ENCODE results near the gene POLR3G.

The POLR3G gene, protein sequence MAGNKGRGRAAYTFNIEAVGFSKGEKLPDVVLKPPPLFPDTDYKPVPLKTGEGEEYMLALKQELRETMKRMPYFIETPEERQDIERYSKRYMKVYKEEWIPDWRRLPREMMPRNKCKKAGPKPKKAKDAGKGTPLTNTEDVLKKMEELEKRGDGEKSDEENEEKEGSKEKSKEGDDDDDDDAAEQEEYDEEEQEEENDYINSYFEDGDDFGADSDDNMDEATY

DNA sequence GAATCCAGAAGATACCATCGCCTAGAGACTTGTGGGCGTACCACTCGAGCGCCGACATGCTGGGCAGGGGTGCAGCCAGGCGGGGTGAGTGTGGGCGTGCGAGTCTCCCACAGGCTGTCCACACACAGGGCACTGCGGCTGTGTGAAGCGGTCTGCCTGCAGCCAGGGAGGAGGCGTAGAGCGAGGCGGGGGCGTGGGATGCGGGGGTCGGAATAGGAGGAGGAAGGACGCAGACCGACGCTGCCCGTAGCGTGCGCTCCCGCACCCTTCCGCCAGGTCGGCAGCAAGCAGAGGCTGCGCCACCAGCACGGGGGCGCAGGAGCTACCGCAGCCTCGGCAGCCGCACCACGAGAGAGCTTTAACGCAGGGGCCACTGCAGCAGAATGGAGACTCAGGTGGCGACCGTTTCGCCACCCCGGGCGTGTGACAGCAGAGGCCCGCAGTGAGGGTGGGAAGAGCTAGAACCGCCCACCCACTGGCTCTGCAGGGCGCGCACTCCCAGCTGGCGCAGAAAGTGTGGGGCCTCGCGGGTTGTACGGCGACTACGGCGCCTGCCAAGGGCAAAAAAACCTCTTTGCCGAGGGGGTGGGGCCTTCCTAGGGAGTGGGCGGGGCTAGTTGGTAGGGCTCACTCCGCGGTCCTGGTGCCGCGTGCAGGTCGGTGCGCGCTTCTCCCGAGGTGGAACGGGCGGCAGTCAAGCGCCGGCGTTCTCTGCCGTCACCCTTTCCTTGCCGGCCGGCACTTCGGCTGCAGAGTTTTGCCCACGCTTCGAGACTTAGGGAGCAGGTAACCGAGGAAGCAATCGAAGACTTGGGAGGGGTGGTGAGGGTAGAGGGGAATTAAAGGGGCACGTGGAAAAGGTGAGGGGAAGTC, at the start of gene POLR3G, which contains the start of gene MBLAC2:
TSS of gene POLR3G (plus strand) at position 630 of the 873 bp plus-strand sequence. CDS start 10,704 bp downstream, outside the sequence.
TSS of gene MBLAC2 (minus strand) at position 537 of the 873 bp plus-strand sequence. CDS start at position 58, 479 bp downstream.
- DNase-seq, result peak; percentile 93 to 95

DNA sequence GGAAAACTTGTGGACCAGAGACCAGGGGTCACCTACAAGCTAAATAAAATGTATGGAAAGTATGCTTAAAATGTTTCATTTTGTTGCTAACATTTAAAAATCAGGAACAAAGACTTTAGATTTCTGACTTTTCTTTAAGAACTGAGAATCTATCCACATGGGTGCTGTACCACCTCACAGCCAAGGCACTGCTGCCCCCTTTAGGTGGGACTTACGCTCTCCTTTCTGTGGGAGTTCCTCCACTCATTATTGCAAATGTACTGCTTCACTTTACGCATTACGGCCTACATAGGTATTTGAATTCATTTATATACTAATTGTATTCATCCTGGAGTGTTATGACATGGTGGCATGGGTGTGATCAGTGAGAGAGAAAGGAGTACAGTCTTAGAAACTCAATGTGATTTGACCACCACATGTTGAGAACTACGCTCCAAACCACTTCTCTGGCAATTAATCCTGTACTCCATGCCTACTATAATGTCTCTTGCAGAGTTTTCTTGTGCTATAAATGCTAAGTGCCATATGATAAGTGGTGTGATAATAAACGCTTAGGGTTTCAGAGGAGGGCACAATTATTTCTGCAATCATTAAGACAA, 40.4 kb upstream of the POLR3G start:
- peak; percentile 39 to 43 for DNase-seq

DNA sequence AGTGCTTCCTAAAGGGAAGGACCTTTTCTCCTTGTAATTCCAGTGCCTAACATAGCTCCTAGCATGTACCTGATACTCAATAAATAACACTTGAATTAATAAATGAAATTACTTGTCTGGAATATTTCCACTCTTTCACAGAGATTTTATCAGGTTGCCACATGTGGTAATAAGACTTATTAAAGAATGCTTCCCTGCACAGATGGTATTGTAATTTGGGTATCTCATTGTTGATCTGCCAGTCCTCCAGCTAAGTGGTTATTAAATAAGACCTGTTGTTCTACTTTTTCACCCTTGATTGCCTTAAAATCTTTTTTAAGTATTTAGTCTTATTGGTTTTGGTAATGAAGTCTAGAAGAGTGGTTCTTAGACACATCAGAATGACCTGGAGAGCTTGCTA, 37.0 kb upstream of the POLR3G start:
- DNase-seq, result no peak

DNA sequence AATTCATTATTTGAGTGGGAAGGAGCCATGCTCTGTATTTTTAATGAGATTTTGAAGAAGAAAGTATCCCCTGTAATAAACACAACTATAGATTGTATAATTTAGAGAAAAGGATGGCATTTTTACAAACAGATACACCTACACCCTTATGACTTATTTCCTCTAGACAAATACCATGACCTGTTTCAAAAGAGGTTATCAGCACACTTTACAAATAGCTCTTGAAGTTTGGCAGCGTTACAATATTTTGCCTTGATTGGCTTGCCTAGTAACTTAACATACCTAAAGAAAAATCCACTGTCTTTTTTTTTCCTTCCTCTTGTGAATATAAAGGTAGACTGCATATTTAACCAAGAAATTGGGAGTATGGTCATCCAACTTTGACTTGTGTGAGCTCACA, 36.6 kb upstream of the POLR3G start:
- DNase-seq, result no peak

DNA sequence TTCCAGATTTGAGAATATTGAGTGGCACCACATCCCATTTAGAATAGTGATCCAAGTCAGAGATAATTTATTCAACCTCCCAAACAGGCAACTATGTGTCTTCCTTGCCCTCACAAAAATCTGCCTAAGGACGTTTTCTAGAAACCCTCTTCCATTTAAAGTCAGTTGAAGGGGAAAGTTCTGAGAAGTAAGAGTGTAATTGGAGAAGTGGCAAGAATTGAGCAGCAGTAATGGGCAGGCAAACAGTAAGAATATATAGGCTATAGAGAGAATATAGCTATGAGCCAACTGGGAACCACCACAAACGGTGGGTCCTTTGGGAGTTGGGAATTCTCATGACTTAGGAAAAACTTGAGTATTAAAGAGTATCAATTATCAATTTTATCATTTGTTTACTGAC, 34.0 kb upstream of the POLR3G start:
- DNase-seq, result no peak

DNA sequence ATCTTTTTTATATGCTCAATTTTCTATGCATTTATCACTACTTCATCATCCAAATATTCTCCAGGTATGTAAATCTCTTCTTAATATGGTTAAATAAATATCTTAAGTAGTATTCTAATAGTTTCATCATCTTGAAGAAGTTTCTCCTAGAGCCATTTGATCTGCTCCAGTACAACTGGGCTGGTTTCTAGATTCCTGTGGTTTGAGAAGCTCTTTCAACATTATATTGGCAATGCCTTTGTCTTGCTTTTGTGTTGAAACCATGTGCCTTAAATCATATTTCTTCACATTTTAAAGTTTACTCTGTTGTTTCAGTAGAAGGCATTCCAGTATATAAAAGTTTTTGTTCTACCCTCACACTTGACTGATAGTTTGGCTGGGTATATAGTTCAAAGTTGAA, 27.7 kb upstream of the POLR3G start:
- DNase-seq, result no peak

DNA sequence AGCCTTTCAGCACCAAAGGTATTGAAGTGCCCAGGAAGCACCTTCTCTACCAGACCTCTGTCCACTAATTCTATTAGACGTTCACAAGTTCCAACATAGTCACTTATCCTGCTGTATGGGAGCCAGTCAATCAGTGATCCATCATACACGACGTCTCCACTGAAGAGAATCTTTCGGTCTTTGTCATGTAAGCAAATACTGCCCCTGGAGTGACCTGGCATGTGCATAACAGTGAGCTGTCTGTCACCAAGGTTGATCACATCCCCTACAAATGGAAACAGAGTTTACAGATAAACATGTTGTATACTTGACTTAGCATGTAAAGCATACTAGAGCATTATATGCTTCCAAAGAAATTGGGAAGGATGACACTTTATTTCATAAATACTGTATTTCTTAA, 13.4 kb upstream of the POLR3G start:
- DNase-seq, result no peak

DNA sequence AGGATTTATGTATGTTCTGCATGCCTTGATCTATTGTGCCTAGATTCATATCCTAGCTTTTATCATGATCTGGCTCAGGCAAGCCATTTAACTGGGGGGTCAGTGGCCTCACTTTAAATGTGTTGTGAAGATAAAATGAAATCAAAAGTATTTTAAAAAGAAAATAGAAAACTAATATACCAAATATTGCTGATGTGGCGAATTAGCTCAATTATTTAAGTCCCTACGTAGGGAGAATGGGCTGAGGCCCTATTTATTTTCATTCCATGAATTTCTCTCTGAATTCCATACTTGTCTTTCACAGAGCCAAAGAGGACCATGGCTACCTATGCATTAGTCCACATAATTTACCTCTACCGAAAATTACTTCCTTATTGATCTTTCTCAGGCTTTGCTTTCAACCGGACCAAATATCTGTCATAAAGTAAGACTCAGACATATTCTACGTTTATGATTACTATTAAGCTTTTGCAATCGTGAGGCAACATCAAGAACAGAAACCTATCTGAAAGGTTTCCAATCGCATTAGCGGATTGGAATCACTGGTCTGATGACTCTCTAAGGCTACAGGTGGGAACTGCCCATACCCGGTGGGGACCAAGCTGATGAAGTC, 1.8 kb upstream of the POLR3G start:
- no peak for DNase-seq

DNA sequence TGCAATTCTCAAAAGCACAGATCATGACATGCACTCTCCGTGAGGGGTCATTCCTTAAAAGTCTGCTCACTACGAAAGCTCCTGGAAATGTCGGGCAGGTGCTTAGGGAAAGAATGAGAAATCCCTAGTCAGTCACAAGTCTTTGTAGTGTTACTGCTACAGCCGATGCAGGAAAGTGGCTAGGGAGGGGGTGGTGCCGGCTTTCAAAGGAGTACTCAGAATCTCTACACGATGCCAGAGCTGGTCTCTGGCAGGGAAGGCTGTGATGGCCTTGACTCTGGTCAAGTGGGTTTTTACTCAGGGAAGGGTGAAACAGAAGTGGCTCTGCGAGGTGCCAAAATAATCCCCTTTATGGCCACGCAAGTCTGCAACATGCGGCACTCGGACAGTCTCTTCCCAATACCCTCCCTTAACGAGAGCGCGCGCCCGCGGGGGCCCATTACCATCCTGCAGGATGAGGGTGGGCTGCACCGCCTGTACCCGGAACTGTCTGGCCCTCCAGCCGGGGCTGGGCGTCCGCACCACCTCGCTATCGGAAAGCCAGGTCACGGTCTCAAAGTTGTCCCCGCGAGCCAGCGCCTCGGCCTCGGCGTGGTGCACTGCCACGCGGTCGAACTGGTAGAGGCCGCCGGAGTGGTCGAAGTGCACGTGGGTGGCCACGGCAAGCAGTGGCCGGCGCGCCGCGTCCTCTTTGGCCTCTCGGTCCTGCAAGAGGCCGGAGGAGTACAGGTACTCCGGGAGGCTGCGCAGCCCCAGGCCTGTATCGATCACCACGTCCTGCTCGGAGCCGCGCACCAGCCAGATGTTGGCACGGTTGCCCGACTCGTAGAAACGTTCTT, 1.0 kb upstream of the POLR3G start:
- DNase-seq, result peak; percentile 9 to 14

DNA sequence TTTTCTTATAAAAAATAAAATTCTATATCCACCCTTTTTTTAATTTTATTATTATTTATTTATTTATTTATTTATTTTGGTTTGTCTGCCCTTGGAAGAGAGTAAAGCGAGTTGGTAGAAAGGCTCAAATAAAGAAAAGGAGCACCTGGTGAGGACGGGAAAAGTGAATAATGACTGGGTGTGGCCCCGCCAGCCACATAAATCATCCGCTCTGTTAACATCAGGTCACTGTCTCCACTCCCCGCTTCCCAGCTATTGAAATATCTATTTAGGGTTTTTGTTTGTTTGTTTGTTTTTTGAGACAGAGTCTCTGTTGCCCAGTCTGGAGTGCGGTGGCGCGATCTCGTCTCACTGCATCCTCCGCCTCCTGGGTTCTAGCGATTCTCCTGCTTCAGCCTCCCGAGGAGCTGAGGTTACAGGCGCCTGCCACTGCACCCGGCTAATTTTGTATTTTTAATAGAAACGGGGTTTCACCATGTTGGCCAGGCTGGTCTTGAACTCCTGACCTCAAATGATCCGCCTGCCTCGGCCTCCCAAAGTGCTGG, 844 bp downstream of the POLR3G start:
- no peak for DNase-seq

DNA sequence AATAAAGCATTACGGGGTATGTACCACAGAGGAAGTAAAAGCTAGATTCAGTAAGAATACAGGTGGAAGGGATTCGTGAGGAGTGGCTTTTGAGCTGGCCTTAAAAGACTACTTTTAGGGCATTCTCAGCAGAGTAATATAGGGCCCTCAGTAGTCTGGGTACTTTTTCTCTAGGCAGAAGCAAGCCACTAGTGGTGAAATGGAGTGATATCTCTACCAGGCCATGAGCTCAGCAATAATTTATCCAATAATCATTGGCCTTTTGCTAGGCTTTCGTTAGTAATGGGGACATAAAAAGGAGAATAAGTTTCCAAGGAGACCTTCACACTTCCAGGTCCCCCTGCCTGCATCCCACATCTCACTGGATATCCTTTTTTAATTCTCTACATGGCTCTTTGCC, 1.7 kb downstream of the POLR3G start:
- DNase-seq, result no peak

DNA sequence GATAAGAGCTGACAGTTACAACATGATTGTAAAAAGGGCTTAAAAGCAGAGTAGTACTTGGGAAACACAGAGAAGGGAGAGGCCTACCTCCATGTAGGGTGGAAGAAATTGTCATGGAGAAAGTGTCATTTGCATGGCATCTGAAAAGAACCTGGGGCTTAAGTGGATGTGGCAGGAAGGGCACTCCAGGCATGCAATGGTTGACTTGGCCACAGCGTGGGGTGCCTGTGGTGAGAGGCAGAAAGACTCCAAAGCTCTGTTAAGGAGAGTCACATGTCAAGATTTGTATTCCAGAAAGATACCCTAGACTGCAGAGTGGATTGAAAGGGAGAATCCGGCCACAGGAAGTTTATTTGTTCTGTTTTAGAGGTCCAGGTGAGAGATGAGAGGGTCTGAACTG, 2.4 kb downstream of the POLR3G start:
- DNase-seq, result no peak

DNA sequence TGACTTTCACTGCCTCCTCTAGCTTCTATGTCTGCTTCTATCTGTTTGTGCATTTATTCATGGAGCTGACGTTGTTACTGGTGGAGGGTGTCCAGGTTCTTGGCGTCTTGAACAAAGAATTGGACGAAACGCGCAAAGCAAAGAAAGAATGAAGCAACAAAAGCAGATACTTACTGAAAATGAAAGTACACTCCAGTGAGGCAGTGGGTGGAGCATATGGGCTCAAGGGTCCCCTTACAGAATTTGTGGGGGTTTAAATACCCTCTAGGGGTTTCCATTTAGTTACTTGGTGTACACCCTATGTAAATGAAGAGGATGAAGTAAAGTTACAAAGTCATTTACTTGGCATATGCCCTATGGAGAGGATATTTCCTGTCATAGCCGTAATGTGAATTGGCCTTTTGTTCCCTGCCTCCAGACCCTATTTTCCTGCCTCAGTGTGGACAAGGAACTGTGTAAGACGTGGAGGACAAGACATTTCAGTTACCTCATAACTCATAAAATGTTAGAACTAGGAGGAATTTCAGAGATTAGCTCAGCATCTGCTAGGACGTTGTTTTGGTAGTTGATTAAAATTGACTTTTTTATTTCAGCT, 3.1 kb downstream of the POLR3G start:
- DNase-seq, result no peak

DNA sequence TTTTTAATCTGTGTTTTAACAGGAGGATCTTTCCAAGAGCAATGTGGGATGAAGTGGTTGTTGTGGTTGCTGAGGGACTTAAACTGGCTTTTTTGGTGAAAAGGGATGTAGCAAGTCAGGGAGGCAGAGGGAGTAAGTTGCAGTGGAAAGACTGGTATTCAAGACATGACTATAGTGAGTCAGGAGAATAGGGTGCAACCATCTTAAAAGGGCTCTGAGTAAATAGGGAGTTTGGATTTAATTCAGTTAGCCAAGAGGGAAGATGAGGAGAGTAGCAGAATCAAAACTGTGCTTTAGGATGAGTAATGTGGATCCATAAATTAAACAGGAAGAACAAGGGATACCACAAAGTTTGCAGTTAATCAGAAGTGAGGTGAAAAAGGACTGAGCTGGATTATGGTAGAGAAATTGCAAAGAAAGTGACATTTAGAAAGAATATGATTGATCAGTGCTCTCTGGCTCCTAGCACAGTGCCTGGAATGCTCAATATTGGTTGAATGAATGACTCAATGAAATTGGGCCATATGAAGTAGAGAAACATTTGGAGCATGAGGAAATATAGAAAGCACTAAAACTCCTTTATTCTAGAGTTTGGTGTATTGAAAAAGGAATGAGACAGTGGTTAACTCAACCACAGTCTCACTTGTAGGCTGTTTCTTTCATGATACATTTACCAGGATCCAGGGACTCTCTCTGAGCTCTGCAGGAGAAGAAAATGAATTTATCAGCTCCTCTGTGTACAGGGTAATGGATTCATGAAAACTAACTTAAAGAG, 5.1 kb downstream of the POLR3G start:
- DNase-seq, result no peak

DNA sequence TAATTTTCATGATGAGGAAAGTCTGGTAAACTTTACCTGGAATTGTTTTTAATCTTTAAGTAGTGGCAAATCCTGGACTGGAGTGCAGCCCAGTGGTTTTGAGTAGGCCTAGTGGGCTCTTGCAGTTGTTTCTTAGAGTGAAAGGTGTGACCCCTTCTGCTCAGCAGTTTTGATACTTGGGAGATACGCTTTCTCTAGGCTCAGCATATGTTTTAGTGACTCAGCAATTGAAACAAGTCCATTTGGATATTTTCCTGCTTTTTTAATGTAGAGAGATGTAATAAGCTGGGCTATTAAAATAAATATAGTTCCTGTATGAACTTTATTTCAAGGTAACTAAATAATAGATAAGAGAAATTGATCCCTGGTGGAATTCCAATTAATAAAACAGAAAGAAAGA, 6.0 kb downstream of the POLR3G start:
- DNase-seq, result no peak

DNA sequence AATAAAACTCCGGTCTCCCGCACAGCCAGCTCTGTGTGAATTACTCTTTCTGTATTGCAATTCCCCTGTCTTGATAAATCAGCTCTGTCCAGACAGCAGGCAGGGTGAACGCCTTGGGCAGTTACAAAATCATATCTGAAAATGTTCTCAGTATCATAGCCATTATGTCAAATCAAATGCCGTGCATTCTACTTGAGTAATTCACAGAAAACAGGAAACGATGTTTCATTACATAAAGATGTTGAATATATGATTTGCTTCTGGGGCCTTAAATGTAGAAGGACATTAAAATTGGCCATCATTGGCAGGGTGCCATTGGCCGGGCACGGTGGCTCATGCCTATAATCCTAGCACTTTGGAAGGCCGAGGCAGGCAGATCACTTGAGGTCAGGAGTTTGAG, 8.5 kb downstream of the POLR3G start:
- no peak for DNase-seq

DNA sequence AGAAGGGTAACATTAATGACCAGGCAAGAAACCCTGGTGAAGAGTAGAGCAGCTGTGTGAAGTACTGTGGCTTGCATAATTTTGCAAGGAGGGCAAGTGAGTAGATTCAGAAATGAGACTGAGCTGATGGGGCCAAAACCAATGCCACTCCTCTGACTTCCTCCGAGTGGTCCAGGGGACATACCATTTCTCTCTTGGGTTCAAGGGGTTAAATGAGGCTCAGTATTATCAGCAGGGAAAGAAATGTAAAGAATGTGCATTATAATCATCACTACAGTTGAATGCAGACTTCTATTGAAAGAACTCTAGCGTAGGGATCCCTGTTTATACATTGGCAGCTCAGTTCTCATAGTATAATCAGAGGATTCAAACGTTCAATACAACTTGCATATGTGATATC, 9.9 kb downstream of the POLR3G start:
- no peak for DNase-seq

DNA sequence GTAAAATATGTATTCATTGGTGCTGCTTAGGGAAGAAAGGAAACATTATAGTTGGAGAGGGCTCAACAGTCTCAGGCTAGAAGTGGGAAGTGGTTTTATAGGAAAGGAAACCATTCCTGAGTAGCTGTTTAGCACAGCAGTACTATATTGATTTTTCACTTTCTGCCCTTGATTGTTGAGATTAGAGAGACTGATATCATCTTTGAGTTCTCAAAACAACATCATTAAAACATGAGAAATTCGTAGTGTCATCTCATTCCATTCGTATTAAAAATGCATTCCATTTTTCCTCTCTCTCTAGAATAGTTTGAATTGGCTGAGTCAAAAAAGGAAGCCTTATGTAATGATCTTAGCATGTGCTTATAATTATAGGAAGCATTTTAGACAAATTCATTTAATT, 14.1 kb downstream of the POLR3G start:
- DNase-seq, result no peak

DNA sequence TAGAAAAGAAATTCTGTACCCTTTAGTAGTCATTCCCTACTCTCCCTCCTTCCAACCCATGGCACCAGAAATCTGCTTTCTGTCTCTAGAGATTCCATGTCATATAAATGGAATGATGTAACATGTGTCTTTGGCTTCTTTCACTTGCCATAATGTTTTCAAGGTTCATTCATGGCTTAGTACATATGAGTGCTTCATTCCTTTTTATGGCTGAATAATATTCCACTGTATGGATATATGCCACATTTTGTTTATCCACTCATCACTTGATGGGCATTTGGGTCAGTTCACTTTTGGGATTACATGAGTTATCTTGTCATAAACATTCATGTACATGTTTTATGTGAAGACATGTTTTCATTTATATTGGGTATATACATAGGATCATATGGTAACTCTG, 19.4 kb downstream of the POLR3G start:
- no peak for DNase-seq

DNA sequence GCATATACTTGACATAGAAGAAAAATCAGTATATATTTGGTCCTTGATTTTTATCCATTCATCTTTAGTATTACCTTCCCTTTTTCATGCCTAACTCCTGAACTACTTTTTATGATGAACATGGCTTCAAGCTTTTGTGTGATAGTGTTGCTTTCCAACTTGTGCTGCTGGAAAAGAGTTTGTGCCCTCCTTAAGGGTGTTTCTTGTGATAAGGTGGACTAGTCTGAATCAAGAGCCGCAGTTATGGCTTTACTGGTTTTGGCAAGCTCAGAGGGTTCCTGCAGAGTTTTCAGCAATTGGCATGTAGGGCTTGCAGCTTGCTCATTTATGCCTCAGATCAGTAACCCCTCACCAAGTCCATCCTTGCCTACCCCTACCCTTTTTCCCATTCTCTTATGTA, 20.5 kb downstream of the POLR3G start:
- DNase-seq, result no peak

DNA sequence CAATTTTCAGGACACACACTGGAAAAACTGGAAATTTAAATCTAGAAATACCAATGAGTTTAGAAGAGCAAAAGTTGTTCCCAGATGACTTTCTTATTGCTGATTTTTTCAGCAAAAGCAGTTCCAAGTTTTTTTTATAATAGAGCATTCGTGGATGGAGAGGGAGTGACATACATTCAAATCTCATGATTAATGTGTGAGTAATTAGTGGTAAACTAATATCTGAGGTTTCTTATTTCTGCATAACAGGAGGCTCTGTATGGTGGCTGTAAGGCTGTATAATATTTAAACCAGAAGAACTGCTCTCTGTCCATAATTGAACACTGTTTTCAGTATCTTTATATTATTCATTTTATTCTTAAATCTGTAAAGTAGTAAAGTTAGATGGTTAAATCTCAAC, 28.9 kb downstream of the POLR3G start:
- no peak for DNase-seq
